Fibroblast of mammary gland (primary cell): Measurements from ENCODE around the gene AIF1L.
A peak's percentile ranks its signal among the peaks of the same experiment; 100 is the strongest.

Experiments used
- DNase-seq: peaks from one replicate; pipeline ENCODE4 v3.0.0-alpha.2; 2010; ENCODE audit warnings: low read depth
- H3K4me3 ChIP-seq: 2 replicates; pipeline ENCODE4 v1.5.1; 2011; ENCODE audit warnings: low read depth, mild to moderate bottlenecking, low read length, moderate library complexity; ENCODE audit not compliant: control insufficient read depth
- CTCF ChIP-seq: conservative IDR thresholded peaks from 2 replicates; pipeline ENCODE4 v1.5.1; 2011; ENCODE audit warnings: low read depth, low read length, inconsistent platforms; ENCODE audit not compliant: control insufficient read depth, insufficient read depth

Gene AIF1L

DNA sequence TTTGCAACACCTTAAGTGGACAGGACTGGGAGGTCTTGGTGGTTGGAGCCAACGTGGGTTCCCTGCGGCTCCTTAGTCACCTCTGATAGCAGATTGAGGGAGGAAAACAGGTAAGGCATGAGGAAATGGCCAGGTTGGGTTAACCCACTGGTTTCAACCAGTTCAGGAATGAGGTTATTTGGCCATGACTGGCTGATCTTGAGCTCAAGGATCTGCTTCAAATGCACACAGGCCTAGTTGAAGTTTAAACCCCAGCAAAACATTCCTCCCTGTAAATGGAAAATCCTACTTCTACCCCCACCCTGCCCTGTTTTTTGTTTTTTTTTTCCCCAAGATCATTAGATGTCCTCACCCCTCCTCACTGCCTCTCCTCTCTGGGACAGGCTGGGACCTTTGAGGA lies 25.8 kb downstream of the AIF1L start:
- no peak overlapping the region for H3K4me3 ChIP-seq
- DNase-seq = no peak
- TF ChIP-seq CTCF = no peak

DNA sequence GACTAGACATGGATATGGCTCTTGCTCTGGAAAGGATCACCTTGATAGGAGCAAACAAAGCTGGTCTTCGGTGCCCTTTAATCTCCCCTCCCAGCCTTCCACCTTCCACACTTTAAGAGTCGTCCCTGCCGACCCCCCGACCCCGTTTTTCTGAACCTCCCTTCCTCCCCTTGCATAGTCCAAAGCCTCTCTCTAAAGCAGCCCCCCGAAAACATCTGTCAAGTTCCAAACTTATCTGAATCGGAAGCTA lies 28.6 kb downstream of the AIF1L start:
- peak overlapping the region; percentile 99 for H3K4me3 ChIP-seq
- no peak for TF ChIP-seq CTCF
- DNase-seq = no peak

DNA sequence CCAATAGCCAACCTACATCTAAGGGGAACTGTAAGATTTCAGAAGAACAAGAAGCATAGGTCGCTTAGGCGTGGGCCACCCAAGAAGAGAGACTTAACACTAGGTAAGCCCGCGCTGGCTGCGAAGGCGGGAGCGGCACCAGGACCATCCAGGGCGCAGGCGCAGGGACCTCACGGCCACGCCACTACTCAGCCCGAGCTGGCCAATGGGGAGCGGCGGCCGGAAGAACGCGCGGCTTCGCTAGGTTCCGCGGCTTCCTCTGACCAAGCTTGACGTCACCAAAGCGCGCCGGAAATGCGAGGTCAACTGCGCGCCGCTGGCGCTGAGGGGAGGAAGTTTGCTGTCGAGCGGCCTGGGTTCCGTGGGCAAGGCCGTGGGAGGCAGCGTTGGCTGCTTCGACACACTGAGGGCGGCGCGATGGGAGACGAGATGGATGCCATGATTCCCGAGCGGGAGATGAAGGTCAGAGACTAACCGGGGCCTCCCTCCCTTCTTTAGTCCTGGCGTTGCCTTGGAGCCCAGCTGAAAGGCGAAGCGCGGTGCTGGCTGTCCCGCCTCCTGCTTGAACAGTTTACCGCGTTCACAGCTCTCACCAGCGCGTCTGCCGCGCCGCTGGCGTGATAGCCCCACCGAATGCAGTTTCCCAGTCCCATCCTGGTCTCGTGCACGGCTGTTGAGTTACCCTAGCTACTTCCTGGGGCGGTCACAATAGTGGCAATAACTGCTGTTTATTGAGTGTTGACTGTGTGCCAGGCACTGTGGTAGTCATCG lies 29.1 kb downstream of the AIF1L start, which contains the start of gene NUP214:
TSS of gene NUP214 (plus strand) at position 299 of the 771 bp plus-strand sequence. CDS start at position 418, 119 bp downstream.
- TF ChIP-seq CTCF = no peak
- peak; percentile 96 for DNase-seq
- H3K4me3 ChIP-seq = peak within 1 kb of the TSS; percentile 99

DNA sequence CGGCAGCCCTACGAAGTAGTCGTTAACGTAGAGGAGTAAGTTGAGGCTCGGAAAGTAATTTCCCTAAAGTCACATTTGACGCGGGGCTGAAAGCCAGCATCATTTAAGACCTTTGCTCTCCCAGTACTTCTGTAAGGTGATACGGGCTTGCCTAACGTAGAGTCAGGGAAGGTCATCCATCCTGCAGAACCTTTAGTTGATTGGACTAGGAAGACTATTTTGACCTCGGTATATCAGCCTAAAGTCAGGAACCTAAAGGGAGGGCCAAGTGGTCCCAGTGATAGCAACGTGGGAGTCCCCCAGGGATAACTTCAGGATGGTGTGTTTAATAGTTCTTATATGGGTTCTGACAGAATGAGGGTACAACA lies 29.7 kb downstream of the AIF1L start:
- H3K4me3 ChIP-seq = peak overlapping the region; percentile 99
- DNase-seq = no peak
- TF ChIP-seq CTCF = no peak

DNA sequence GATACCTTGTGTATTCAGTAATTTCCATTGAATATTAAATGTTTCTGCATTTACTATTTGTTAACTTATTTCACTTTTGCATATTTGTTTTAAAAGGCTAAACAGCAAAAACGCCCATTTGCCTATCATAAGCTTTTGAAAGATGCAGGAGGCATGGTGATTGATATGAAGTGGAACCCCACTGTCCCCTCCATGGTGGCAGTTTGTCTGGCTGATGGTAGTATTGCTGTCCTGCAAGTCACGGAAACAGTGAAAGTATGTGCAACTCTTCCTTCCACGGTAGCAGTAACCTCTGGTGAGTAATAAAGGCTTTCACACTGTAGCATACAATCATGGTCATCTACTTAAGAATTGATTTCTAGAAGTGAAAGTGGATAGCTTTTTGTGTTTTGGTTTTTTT lies 32.9 kb downstream of the AIF1L start:
- H3K4me3 ChIP-seq = no peak overlapping the region
- no peak for TF ChIP-seq CTCF
- no peak for DNase-seq

GRCh38 chr9:131138676-131139075 lies 42.3 kb downstream of the AIF1L start:
- no peak for TF ChIP-seq CTCF
- no peak overlapping the region for H3K4me3 ChIP-seq

GRCh38 chr9:131140112-131140511 lies 43.8 kb downstream of the AIF1L start:
- no peak overlapping the region for H3K4me3 ChIP-seq
- DNase-seq = no peak
- no peak for TF ChIP-seq CTCF

More at GRCh38 chr9:131138676-131139075, 42.3 kb downstream of the AIF1L start:
- DNase-seq = no peak
